Esophagus squamous epithelium (tissue), 5 donors: ENCODE measurements around the gene SMC6. TPM values are rescaled to one million over a fixed set of nuclear protein-coding genes. Genes with fewer than 3 reads are reported as not detected.
A peak's percentile ranks its signal among the peaks of the same experiment; 100 is the strongest.

Source experiments
- DNase-seq: peaks from one replicate; lab custom pipeline; 2025; lab: John Stamatoyannopoulos, UW
- H3K27ac ChIP-seq, 4 donors: fragments of 200-600 bp; sonication (generic); one replicate each; pipeline ENCODE4 v1.5.1; 2016 to 2019; ENCODE audit warnings: mild to moderate bottlenecking in 1 of 4
- H3K27me3 ChIP-seq, 4 donors: fragments of 200-600 bp; sonication (generic); 1 replicate in 3 of 4; 2 replicates in 1 of 4; pipeline versions ENCODE4 v1.5.1 to v1.6.0; 2017 to 2021; ENCODE audit warnings: antibody characterized with exemption in 1 of 4
- H3K36me3 ChIP-seq, 3 donors: fragments of 200-600 bp; sonication (generic); one replicate each; pipeline ENCODE4 v1.5.1; 2016 to 2019
- H3K4me1 ChIP-seq, 3 donors: fragments of 200-600 bp; sonication (generic); one replicate each; pipeline ENCODE4 v1.5.1; 2017 to 2019
- H3K4me3 ChIP-seq, 4 donors: fragments of 200-600 bp; sonication (generic); 1 replicate in 3 of 4; 2 replicates in 1 of 4; pipeline ENCODE4 v1.5.1; 2016 to 2019; ENCODE audit warnings: mild to moderate bottlenecking in 2 of 4, moderate library complexity in 1 of 4
- H3K9me3 ChIP-seq, 3 donors: fragments of 200-600 bp; sonication (generic); one replicate each; pipeline ENCODE4 v1.5.1; 2016 to 2019
- CTCF ChIP-seq, 6 experiments: fragments of 450-650 bp in 4 of 6; fragments of 200-600 bp in 2 of 6; sonication (generic) in 2 of 6; IDR thresholded peaks; one replicate each; pipeline ENCODE4 v1.5.1; 2016 to 2019; ENCODE audit warnings: antibody characterized with exemption in 6 of 6, mild to moderate bottlenecking in 4 of 6, moderate library complexity in 4 of 6
- POLR2A ChIP-seq, 4 donors: fragments of 450-650 bp; IDR thresholded peaks; one replicate each; pipeline ENCODE4 v1.6.1; 2017; ENCODE audit warnings: antibody characterized with exemption in 4 of 4, mild to moderate bottlenecking in 4 of 4, moderate library complexity in 3 of 4
- WGBS, 2 donors: methylation state at CpG; one replicate each; pipeline ENCODE4 v1.1.5; 2018; 5-methylcytosine and 5-hydroxymethylcytosine counted together
- intact Hi-C: fragments of 100-400 bp; cut with DNase I; formaldehyde crosslinking; loops from one replicate; pipeline ENCODE4 v1.15.0; 2022
- total RNA-seq, 4 donors: library from RNA; depleted of rRNA; stranded (reverse); fragments of >200 nt; gene quantifications; one replicate each; pipeline ENCODE4 v1.1.0, GENCODE V29; 2016
- donor health status: DM: yes; HTN: yes; CAD: no.

Gene SMC6
- total RNA-seq, 4 donors from 2014 or later = 25.3 to 40.4 (median 31.7) TPM

- no peaks in the 10 kb centered on the region for H3K27me3 ChIP-seq
- WGBS, 2 donors = 46 to 65% methylated on average over 1 to 2 of the region's 2 CpGs
- no peak for DNase-seq
- H3K36me3 ChIP-seq = peaks cover 0 to 21% (median 0%) of the 10 kb centered on the region in 3 donors
- no peaks in the 10 kb centered on the region for H3K9me3 ChIP-seq
- intact Hi-C loops = no loop called here
- H3K4me1 ChIP-seq = peaks cover 0 to 12% (median 0%) of the 10 kb centered on the region in 3 donors
- H3K27ac ChIP-seq = peak overlapping the region in 3 of 4 donors; percentile 24 to 57 (median 53)
- TF ChIP-seq CTCF (IDR thresholded peaks at IDR 0.05) (no peak), POLR2A (IDR thresholded peaks at IDR 0.05) (no peak)
- no peak overlapping the region for H3K4me3 ChIP-seq
These were observed 125.0 kb downstream of the SMC6 start for GRCh38 chr2:17628349-17629261.

- WGBS, 2 donors = 43 to 75% methylated on average over 2 of the region's 2 CpGs
- Histone ChIP-seq H3K9me3 (no peaks in the 10 kb centered on the region), H3K36me3 (peaks cover 0 to 17% (median 0%) of the 10 kb centered on the region in 3 donors), H3K27me3 (no peaks in the 10 kb centered on the region), H3K4me3 (no peak overlapping the region), H3K27ac (no peak overlapping the region), H3K4me1 (peaks cover 0 to 12% (median 0%) of the 10 kb centered on the region in 3 donors)
- DNase-seq = no peak
- intact Hi-C loops = no loop called here
- no peak for TF ChIP-seq CTCF (IDR thresholded peaks at IDR 0.05)
- TF ChIP-seq POLR2A (IDR thresholded peaks at IDR 0.05) = no peak
These were observed 126.2 kb downstream of the SMC6 start for GRCh38 chr2:17627434-17627833.

- Histone ChIP-seq H3K27ac (no peak overlapping the region), H3K27me3 (no peaks in the 10 kb centered on the region), H3K9me3 (no peaks in the 10 kb centered on the region), H3K36me3 (peaks cover 0 to 12% (median 0%) of the 10 kb centered on the region in 3 donors), H3K4me1 (peaks cover 0 to 12% (median 0%) of the 10 kb centered on the region in 3 donors), H3K4me3 (no peak overlapping the region)
- DNase-seq = no peak
- TF ChIP-seq POLR2A (IDR thresholded peaks at IDR 0.05) (no peak), CTCF (IDR thresholded peaks at IDR 0.05) (no peak)
- WGBS, 2 donors = 69 to 80% methylated on average over 3 of the region's 3 CpGs
- intact Hi-C loops = no loop called here
These were observed 126.6 kb downstream of the SMC6 start for GRCh38 chr2:17626986-17627385.

- Histone ChIP-seq H3K4me3 (no peak overlapping the region), H3K27ac (no peak overlapping the region), H3K4me1 (peaks cover 0 to 26% (median 6%) of the 10 kb centered on the region in 3 donors), H3K27me3 (no peaks in the 10 kb centered on the region), H3K36me3 (peaks cover 0 to 12% (median 0%) of the 10 kb centered on the region in 3 donors), H3K9me3 (no peaks in the 10 kb centered on the region)
- no peak for DNase-seq
- WGBS, 2 donors = 77 to 80% methylated on average over 3 of the region's 3 CpGs
- no peak for TF ChIP-seq POLR2A (IDR thresholded peaks at IDR 0.05)
- no peak for TF ChIP-seq CTCF (IDR thresholded peaks at IDR 0.05)
- intact Hi-C loops = no loop called here
These were observed 128.2 kb downstream of the SMC6 start for GRCh38 chr2:17625446-17625845.

GRCh38 chr2:17621781-17622180 is 131.8 kb downstream of the SMC6 start:
- H3K36me3 ChIP-seq = no peaks in the 10 kb centered on the region
- H3K9me3 ChIP-seq = no peaks in the 10 kb centered on the region
- intact Hi-C loops = no loop called here
- H3K4me3 ChIP-seq = no peak overlapping the region
- TF ChIP-seq POLR2A (IDR thresholded peaks at IDR 0.05) (no peak), CTCF (IDR thresholded peaks at IDR 0.05) (no peak)
- 59 to 68% methylated on average over 2 of the region's 2 CpGs for WGBS, 2 donors
- no peaks in the 10 kb centered on the region for H3K27me3 ChIP-seq
- DNase-seq = no peak
- H3K4me1 ChIP-seq = peaks cover 0 to 28% (median 14%) of the 10 kb centered on the region in 3 donors
- peak overlapping the region; percentile 38 to 83 (median 78) for H3K27ac ChIP-seq
